ENCODE data around the gene RANBP17.

DNA sequence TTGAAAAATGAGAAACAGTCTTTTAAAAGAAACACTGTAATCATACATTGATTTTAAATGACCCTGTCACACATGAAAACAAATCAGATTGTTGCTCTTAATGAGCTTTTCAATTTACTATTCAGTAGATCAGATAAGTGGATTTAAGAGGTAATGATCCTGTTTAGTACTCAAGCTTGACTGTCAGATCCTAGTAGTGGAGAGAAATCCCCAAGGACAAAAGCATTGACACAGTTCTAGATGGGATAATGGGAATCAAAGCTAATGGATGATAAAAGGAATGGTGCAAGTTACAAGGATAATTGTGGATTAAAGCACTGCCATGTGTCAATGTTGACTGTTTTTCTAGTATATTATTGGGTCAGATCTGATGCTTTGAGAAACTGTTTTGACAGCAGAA, 304.9 kb downstream of the RANBP17 start:
- TF ChIP-seq EZH2 (IDR thresholded peaks at IDR 0.05; ENCODE audit: borderline replicate concordance, low read length), result no peak
- TF ChIP-seq, protein P1, sequence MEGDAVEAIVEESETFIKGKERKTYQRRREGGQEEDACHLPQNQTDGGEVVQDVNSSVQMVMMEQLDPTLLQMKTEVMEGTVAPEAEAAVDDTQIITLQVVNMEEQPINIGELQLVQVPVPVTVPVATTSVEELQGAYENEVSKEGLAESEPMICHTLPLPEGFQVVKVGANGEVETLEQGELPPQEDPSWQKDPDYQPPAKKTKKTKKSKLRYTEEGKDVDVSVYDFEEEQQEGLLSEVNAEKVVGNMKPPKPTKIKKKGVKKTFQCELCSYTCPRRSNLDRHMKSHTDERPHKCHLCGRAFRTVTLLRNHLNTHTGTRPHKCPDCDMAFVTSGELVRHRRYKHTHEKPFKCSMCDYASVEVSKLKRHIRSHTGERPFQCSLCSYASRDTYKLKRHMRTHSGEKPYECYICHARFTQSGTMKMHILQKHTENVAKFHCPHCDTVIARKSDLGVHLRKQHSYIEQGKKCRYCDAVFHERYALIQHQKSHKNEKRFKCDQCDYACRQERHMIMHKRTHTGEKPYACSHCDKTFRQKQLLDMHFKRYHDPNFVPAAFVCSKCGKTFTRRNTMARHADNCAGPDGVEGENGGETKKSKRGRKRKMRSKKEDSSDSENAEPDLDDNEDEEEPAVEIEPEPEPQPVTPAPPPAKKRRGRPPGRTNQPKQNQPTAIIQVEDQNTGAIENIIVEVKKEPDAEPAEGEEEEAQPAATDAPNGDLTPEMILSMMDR (conservative IDR thresholded peaks at IDR 0.05 in 1 of 2, IDR thresholded peaks at IDR 0.05 in 1 of 2; ENCODE audit: extremely low read depth in 1 of 2, insufficient read depth in 1 of 2, low read depth in 1 of 2, low read length in 2 of 2), result no peak

Data from mammary epithelial cell (primary cell).